HS-5 (cell line): ENCODE data around the gene SH3BP5L.
"Not testable (repeated sequence)": the region's sequence is repeated elsewhere in the genome, so short reads cannot be mapped to it uniquely, and the experiment has no call there.

Experiments used
- DNase-seq: peaks from one replicate; pipeline ENCODE4 v3.0.0-alpha.2; 2012; ENCODE audit warnings: low read depth

The SH3BP5L gene

GRCh38 chr1:248850536-248851251 lies 25.0 kb upstream of the SH3BP5L start:
- DNase-seq, result no peak

- DNase-seq, result no peak
These were observed 24.4 kb upstream of the SH3BP5L start for GRCh38 chr1:248850124-248850523.

GRCh38 chr1:248849637-248850036 lies 23.9 kb upstream of the SH3BP5L start:
- DNase-seq, result no peak

GRCh38 chr1:248849152-248849551 lies 23.4 kb upstream of the SH3BP5L start:
- DNase-seq, result no peak

DNA sequence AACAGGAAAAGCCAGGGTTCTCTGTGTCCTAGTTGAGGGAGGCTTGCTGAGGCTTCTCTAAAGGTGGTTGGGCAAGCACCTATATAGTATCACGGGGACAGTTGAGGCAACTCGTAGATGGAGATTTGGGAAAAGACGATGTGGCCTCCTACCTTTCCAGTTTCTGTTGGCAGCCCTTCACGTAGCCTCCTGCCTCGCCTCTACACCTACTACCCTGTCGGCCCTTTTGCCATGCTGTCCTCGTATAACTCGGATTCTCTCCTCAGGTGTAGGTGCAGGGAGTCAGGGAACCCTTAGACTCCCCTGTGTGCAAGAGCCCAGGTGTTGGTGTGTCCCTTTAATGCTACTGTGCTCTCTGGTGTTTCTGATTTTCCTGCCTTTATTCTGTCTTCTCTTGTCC lies 22.9 kb upstream of the SH3BP5L start:
- no peak for DNase-seq

DNA sequence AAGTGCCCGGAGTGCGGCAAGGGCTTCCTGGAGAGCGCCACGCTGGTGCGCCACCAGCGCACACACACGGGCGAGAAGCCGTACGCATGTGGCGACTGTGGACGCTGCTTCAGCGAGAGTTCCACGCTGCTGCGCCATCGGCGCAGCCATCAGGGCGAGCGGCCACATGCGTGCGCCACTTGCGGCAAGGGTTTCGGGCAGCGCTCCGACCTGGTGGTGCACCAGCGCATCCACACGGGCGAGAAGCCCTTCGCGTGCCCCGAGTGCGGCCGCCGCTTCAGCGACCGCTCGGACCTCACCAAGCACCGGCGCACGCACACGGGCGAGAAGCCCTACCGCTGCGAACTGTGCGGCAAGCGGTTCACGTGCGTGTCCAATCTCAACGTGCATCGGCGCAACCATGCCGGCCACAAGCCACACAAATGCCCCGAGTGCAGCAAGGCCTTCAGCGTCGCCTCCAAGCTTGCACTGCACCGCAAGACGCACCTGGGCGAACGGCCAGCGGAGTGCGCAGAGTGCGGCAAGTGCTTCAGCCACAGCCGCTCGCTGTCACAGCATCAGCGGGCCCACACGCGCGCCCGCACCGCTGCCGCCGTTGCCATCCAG lies 22.3 kb upstream of the SH3BP5L start:
- DNase-seq, result no peak

DNA sequence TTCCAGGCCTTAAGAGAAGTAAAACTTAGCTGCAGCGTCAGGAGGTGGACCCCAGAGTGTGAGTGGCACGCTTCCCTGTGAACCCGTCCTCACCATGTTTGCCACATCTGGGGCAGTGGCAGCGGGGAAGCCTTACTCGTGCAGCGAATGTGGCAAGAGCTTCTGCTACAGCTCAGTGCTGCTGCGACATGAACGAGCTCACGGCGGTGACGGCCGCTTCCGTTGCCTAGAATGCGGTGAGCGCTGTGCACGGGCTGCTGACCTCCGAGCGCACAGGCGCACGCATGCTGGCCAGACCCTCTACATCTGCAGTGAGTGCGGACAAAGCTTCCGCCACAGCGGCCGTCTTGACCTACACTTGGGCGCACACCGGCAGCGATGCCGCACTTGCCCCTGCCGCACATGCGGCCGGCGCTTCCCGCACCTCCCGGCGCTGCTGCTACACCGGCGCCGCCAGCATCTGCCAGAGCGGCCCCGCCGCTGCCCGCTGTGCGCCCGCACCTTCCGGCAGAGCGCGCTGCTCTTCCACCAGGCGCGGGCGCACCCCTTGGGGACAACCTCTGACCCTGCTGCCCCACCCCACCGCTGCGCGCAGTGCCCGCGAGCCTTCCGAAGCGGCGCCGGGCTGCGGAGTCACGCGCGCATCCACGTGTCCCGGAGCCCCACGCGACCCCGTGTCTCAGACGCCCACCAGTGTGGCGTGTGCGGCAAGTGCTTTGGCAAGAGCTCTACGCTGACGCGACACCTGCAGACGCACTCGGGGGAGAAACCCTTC lies 21.7 kb upstream of the SH3BP5L start:
- DNase-seq, result no peak

GRCh38 chr1:248844526-248844925 lies 18.8 kb upstream of the SH3BP5L start:
- DNase-seq, result no peak

- no peak for DNase-seq
These were observed 18.0 kb upstream of the SH3BP5L start for GRCh38 chr1:248843687-248844086.

GRCh38 chr1:248842781-248843331 lies 17.1 kb upstream of the SH3BP5L start:
- no peak for DNase-seq

- no peak for DNase-seq
These were observed 16.1 kb upstream of the SH3BP5L start for GRCh38 chr1:248841702-248842395.

DNA sequence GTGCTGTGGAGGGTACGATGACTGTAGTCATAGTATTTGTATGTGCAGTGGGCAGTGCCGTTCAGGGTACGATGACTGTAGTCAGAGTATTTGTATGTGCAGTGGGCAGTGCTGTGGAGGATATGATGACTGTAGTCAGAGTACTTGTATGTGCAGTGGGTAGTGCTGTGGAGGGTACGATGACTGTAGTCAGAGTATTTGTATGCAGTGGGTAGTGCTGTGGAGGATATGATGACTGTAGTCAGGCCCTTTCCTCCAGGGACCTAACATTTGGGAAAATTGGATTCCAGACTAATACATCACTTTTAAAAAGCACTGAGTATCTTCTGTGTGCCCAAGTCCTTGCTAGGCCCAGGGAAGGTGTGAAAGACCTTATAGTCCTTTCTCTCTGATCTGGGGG lies 15.2 kb upstream of the SH3BP5L start:
- DNase-seq, result no peak

- no peak for DNase-seq
These were observed 13.4 kb upstream of the SH3BP5L start for GRCh38 chr1:248839168-248839555.

DNA sequence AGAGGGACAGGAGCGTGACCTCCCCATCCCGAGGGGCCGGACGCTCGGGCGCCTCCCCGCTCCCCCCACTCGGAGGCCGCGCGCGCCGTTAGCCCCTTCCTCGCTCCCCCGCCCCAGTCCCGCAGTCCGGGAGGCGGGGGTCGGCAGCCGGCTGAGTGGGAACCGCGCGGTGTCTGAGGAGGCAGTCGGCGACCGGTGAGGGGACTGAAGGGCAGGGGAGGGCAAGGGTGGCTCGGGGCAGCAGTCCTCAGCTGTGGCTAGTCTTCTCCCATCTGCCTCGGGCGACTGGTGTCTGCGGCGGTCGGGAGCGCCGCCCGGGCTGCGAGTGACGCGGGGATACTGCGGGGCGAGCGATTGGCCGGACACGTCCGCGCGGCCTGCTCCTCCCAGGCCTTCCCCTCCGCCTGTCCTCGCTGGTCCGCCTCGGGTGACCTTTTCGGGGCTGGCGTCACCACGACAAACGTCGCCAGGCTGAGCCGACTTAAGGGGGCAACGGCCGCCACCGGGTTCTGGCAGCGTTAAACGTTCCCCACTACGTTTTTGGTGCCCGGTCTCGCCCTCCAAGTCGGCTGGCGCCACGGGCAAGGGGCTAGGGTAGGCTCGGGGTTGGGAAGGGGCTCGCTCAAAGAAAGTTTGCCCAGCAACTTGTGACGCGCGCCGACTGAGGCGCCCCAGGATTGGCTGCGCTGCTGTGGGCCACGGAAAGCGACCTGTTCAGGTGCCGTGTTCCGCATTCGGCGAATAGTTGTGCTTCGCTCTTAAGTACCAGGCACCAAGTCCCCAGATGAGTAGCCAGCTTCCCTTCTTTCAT lies 12.8 kb upstream of the SH3BP5L start:
- no peak for DNase-seq

- peak; percentile 85 for DNase-seq
These were observed 12.2 kb upstream of the SH3BP5L start, which contains the start of gene ZNF672 for GRCh38 chr1:248837781-248838356. ZNF672 (plus strand) TSS chr1:248838224; CDS start chr1:248847275, 9,051 bp downstream.

DNA sequence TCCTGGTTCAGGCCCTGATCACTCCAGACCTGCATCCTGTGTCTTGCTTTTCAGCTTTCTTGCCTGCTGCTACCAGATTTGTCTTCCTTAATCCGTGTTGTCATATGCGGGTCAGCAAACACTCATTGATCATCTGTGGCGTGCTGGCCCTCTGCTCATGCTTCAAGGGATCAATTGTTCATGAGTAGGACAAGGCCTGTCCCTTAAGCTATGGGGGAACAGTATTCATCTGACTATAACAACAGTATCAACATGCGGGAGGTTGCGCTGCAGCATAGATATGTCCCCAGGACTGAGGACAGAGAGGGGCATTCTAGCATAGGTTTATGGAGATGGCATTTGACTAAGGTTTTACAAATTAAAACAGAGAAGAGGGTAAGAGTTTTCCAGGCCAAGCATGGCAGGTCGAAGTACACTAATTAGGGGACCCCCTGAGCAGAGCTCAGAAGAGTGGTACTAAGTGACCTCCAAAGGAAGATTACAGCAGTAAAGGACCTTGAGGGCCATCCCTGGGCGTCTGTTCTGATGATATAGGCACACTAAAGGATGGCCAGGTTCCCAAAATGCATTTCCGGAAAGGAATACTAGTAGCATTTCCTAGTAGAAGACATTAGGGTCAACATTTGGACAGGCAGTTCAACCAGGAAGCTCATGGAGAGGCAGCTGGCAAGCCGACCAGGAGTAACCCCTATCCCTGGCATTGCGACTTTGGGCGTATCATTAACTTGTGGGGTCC lies 11.5 kb upstream of the SH3BP5L start:
- no peak for DNase-seq

- no peak for DNase-seq
These were observed 8.7 kb upstream of the SH3BP5L start for GRCh38 chr1:248834343-248834940.

- DNase-seq, result no peak
These were observed 6.1 kb upstream of the SH3BP5L start for GRCh38 chr1:248831842-248832241.

DNA sequence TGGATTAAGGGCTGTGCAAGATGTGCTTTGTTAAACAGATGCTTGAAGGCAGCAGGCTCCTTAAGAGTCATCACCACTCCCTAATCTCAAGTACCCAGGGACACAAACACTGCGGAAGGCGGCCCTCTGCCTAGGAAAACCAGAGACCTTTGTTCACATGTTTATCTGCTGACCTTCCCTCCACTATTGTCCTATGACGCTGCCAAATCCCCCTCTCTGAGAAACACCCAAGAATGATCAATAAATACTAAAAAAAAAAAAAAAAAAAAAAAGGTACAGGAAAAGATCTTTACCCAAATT lies 5.0 kb upstream of the SH3BP5L start:
- DNase-seq, result not testable (repeated sequence)

GRCh38 chr1:248828845-248829244 lies 3.1 kb upstream of the SH3BP5L start:
- peak; percentile 94 for DNase-seq
